Neural progenitor cell (in vitro differentiated cells): ENCODE results near the gene BPIFB6. TPM values are rescaled to one million over a fixed set of nuclear protein-coding genes. Genes with fewer than 3 reads are reported as not detected.

ENCODE experiments used
- DNase-seq: peaks from one replicate; pipeline ENCODE4 v3.0.0-alpha.2; 2016; ENCODE audit warnings: low spot score
- H2AFZ ChIP-seq: fragments of 200-600 bp; sonication (generic); replicated peaks from 2 replicates; pipeline ENCODE4 v1.6.1; 2016; ENCODE audit warnings: antibody characterized with exemption
- H3F3A ChIP-seq: fragments of 200-600 bp; sonication (generic); 2 replicates; pipeline ENCODE4 v1.6.1; 2016; ENCODE audit warnings: antibody characterized with exemption, low read depth
- H3K27ac ChIP-seq: fragments of 200-600 bp; sonication (generic); 2 replicates; pipeline ENCODE4 v1.5.1; 2016; ENCODE audit warnings: mild to moderate bottlenecking
- H3K27me3 ChIP-seq: fragments of 200-600 bp; sonication (generic); 2 replicates; pipeline ENCODE4 v1.6.1; 2016; ENCODE audit warnings: mild to moderate bottlenecking, moderate library complexity
- H3K36me3 ChIP-seq: fragments of 200-600 bp; sonication (generic); 2 replicates; pipeline ENCODE4 v1.5.1; 2016
- H3K4me1 ChIP-seq: fragments of 200-600 bp; sonication (generic); 2 replicates; pipeline ENCODE4 v1.6.1; 2016; ENCODE audit warnings: mixed run types
- H3K4me2 ChIP-seq: fragments of 200-600 bp; sonication (generic); 2 replicates; pipeline ENCODE4 v1.6.1; 2016
- H3K4me3 ChIP-seq: fragments of 200-600 bp; sonication (generic); 2 replicates; pipeline ENCODE4 v1.5.1; 2016
- H3K79me2 ChIP-seq: fragments of 200-600 bp; sonication (generic); 2 replicates; pipeline ENCODE4 v1.6.1; 2016; ENCODE audit warnings: low read depth
- H3K9ac ChIP-seq: fragments of 200-600 bp; sonication (generic); 2 replicates; pipeline ENCODE4 v1.6.1; 2016
- H3K9me3 ChIP-seq: fragments of 200-600 bp; sonication (generic); 2 replicates; pipeline ENCODE4 v1.5.1; 2016; ENCODE audit warnings: low read depth
- H4K20me1 ChIP-seq: fragments of 200-600 bp; sonication (generic); 2 replicates; pipeline ENCODE4 v1.6.1; 2016; ENCODE audit warnings: low read depth
- H3K27ac Mint-ChIP-seq: 3 replicates; pipeline ENCODE4 v1.8.0; 2021; ENCODE audit warnings: mixed read lengths
- H3K27me3 Mint-ChIP-seq: 2 replicates; pipeline ENCODE4 v1.8.0; 2022; ENCODE audit warnings: low read depth, mild to moderate bottlenecking, inconsistent platforms, moderate library complexity, mixed read lengths; ENCODE audit not compliant: insufficient read depth
- H3K36me3 Mint-ChIP-seq: 3 replicates; pipeline ENCODE4 v1.8.0; 2021; ENCODE audit warnings: mixed read lengths
- H3K4me1 Mint-ChIP-seq: 3 replicates; pipeline ENCODE4 v1.8.0; 2021; ENCODE audit warnings: mixed read lengths
- H3K4me3 Mint-ChIP-seq: 3 replicates; pipeline ENCODE4 v1.8.0; 2021; ENCODE audit warnings: mild to moderate bottlenecking, moderate library complexity, mixed read lengths
- H3K9me3 Mint-ChIP-seq: 3 replicates; pipeline ENCODE4 v1.8.0; 2020; ENCODE audit warnings: mixed read lengths
- CTCF ChIP-seq: fragments of 200-600 bp; sonication (generic); IDR thresholded peaks from 2 replicates; pipeline ENCODE4 v1.5.1; 2017; ENCODE audit warnings: antibody characterized with exemption, mild to moderate bottlenecking
- EZH2 ChIP-seq: fragments of 200-600 bp; sonication (generic); IDR thresholded peaks from 2 replicates; pipeline ENCODE4 v1.6.1; 2017; ENCODE audit warnings: antibody characterized with exemption, mild to moderate bottlenecking, moderate library complexity
- EZH2phosphoT487 ChIP-seq: fragments of 200-600 bp; sonication (generic); IDR thresholded peaks from 2 replicates; pipeline ENCODE4 v1.6.1; 2017; ENCODE audit warnings: antibody characterized with exemption
- total RNA-seq: library from RNA; depleted of rRNA; stranded (reverse); fragments of >200 nt; gene quantifications from 2 replicates; pipeline ENCODE4 v1.2.3, GENCODE V29; 2015; ENCODE audit warnings: low replicate concordance

Gene BPIFB6
- total RNA-seq, 1 donor from 2014 or later = not detected

DNA sequence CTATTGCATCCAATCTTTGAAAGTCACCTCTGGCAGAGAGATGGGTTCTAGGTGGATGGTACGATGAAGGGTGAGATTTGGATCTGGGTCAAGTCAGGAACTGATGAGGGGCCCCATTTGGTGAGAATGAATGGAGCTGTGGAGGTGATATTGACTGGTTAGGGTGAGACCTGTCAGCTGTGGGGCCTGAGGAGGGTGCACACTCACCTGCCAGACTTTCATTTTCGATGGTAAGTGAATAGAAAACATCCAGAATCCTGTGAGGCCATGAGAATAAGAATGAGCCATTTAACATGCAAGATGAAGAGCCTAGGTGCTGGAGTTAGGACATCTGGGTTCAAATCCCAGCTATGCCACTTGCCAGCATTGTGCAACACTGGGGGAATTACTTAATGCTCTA lies 34.0 kb upstream of the BPIFB6 start:
- Histone ChIP-seq H3K9me3 (no peaks in the 10 kb centered on the region), H4K20me1 (no peaks in the 10 kb centered on the region), H3K4me3 (no peak overlapping the region), H3K4me1 (no peaks in the 10 kb centered on the region), H3K27me3 (no peaks in the 10 kb centered on the region), H2AFZ (no peak overlapping the region), H3K27ac (no peak overlapping the region), H3K4me2 (no peak overlapping the region), H3K79me2 (no peaks in the 10 kb centered on the region), H3K9ac (no peak overlapping the region), H3K36me3 (no peaks in the 10 kb centered on the region), H3F3A (no peaks in the 10 kb centered on the region)
- Mint-ChIP-seq H3K36me3 (no peaks in the 10 kb centered on the region), H3K9me3 (peaks cover 9% of the 10 kb centered on the region), H3K27me3 (peaks cover 9% of the 10 kb centered on the region), H3K4me3 (no peak overlapping the region), H3K27ac (no peak overlapping the region), H3K4me1 (peaks cover 4% of the 10 kb centered on the region)
- no peak for DNase-seq
- no peak for TF ChIP-seq CTCF
- TF ChIP-seq EZH2phosphoT487 = no peak
- no peak for TF ChIP-seq EZH2

- no peak overlapping the region for H3K4me3 Mint-ChIP-seq
- no peak overlapping the region for H2AFZ ChIP-seq
- DNase-seq = no peak
These were observed 31.7 kb upstream of the BPIFB6 start for GRCh38 chr20:32999603-33000250.

GRCh38 chr20:33000802-33001466 lies 30.5 kb upstream of the BPIFB6 start:
- Histone ChIP-seq H3K4me1 (no peaks in the 10 kb centered on the region), H3K27ac (no peak overlapping the region), H3K9me3 (no peaks in the 10 kb centered on the region), H3K9ac (no peak overlapping the region), H3K79me2 (no peaks in the 10 kb centered on the region), H4K20me1 (no peaks in the 10 kb centered on the region), H2AFZ (no peak overlapping the region), H3F3A (no peaks in the 10 kb centered on the region), H3K4me2 (no peak overlapping the region), H3K36me3 (no peaks in the 10 kb centered on the region), H3K4me3 (no peak overlapping the region), H3K27me3 (no peaks in the 10 kb centered on the region)
- TF ChIP-seq CTCF (no peak), EZH2phosphoT487 (no peak), EZH2 (no peak)
- Mint-ChIP-seq H3K27me3 (peaks cover 11% of the 10 kb centered on the region), H3K4me1 (peaks cover 4% of the 10 kb centered on the region), H3K27ac (peak overlapping the region; percentile 37), H3K9me3 (peaks cover 2% of the 10 kb centered on the region), H3K4me3 (no peak overlapping the region), H3K36me3 (no peaks in the 10 kb centered on the region)
- DNase-seq = no peak

More at GRCh38 chr20:32999603-33000250, 31.7 kb upstream of the BPIFB6 start:
- H3K27me3 Mint-ChIP-seq = peaks cover 9% of the 10 kb centered on the region
- no peaks in the 10 kb centered on the region for H3K36me3 Mint-ChIP-seq
- peaks cover 7% of the 10 kb centered on the region for H3K9me3 Mint-ChIP-seq
- no peak for TF ChIP-seq CTCF
- TF ChIP-seq EZH2 = no peak
- Histone ChIP-seq H3K4me2 (no peak overlapping the region), H3K27ac (no peak overlapping the region), H4K20me1 (no peaks in the 10 kb centered on the region), H3K4me3 (no peak overlapping the region), H3K9ac (no peak overlapping the region), H3K27me3 (no peaks in the 10 kb centered on the region), H3K9me3 (no peaks in the 10 kb centered on the region), H3K4me1 (no peaks in the 10 kb centered on the region), H3K79me2 (no peaks in the 10 kb centered on the region), H3F3A (no peaks in the 10 kb centered on the region), H3K36me3 (no peaks in the 10 kb centered on the region)
- peaks cover 4% of the 10 kb centered on the region for H3K4me1 Mint-ChIP-seq
- H3K27ac Mint-ChIP-seq = no peak overlapping the region
